Stimulated activated CD8-positive, alpha-beta memory T cell treated with anti-CD3 and anti-CD28 coated beads, Interleukin-15, amount 100 ng/mL, for 24 hours (primary cell): Measurements from ENCODE around the gene NFKB1.

Experiments used
- DNase-seq: peaks from one replicate; pipeline ENCODE4 v3.0.0-alpha.2; 2020; ENCODE audit warnings: low read depth

The NFKB1 gene

GRCh38 chr4:102500352-102500695 lies 835 bp upstream of the NFKB1 start:
- DNase-seq: no peak

DNA sequence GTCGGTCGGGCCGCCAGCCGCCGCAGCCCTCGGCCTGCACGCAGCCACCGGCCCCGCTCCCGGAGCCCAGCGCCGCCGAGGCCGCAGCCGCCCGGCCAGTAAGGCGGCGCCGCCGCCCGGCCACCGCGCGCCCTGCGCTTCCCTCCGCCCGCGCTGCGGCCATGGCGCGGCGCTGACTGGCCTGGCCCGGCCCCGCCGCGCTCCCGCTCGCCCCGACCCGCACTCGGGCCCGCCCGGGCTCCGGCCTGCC lies 213 bp downstream of the NFKB1 start:
- no peak for DNase-seq

GRCh38 chr4:102502543-102502818 lies 1.3 kb downstream of the NFKB1 start:
- DNase-seq: no peak

DNA sequence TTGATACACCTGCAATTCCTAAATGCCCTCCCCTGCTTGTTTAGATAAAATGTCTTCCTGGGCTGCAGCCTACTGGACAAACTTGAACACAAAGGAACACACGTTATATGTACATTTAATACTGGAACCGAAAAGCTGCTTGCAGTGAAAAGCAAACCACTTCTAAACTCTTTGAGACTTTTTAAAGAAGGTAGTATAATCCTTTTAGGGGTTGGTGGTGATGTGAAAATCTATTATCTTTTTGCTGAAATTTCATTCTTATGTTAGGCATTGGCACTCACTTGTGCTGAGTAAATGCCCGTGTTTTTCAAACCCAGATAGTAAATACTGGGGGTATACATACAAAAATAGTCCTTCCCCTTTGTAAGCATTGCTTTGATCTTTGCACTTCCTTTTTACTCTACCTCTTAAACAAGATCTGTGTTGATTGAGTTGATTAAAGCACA lies 2.2 kb downstream of the NFKB1 start:
- DNase-seq: no peak

DNA sequence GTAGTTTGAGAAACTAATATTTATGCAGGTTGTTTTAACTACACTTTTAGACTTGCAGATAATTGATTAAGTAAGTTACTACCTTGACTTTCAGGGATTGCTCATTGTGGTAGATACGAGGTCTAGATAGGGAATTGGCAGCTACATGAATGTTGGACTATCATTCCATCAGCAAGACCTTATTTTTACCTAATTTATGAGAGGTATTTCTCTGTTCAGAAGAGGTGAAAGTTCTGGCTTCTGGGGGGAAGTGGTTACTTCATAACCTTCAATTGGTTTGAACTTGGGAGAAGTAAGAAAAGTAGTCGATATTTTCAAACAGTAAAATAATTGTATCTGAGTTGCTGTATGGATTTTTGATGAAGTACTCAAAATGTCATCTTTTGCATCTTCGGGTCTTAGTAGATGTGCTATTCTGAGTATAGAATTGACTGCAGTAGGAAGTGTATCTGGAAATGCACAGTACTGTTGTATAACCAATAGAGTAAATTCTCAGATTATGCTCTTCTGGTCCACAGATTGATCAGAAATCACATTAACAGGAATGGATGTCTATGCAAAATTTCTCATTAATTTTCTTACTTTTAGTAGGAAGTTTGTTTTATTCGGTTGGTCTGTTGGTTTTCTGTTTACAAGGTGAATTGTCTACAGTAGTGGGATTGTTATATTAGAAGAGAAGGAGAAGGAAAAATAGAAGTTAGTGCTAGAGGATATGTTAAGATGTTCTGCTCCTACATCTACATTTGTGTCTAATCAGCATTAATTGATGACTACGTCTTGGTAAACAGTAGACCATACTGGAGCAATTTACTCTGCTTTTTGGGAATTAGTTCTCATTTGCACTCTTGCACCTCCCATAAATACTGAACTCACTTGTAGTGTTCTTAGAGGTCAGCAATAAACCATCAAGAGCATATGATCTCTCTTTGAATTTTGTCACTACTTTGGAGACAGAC lies 3.0 kb downstream of the NFKB1 start:
- no peak for DNase-seq

DNA sequence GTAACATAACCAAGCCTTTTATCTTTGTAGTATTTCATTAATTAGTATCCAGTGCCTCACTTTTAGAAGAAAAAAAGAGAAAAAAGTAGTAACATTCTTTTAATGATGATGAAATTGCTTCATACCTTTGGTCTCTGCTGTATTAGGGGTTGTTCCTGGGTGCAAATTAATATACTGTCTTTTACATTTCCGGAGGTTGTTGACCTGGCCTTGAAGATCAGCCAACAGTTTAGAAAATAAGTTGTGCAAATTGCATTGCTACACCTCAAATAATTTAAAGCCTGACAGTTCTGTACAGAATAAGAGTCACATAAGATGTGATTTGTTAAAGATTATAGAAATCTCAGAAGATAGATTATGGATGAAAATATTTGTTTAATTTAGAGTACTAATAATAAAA lies 3.8 kb downstream of the NFKB1 start:
- no peak for DNase-seq

DNA sequence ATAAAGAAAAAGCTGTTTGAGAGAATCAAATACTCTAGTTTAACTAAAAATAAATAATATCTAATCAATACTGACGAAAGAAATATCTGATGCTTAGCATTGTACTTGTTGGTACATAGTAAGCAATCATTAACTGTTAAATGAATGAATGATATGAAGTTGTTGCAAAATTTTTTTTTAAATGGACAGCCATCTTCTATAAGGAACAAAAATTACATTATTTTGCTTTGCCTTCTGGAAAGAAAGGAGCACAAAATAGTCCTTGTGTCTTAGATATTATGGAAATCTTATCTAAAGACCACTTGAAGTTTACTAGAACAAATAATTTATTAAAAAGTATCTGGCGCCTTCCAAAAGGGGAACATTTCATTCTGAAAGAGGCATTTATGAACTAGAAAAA lies 4.5 kb downstream of the NFKB1 start:
- no peak for DNase-seq

GRCh38 chr4:102506523-102506922 lies 5.4 kb downstream of the NFKB1 start:
- no peak for DNase-seq

- DNase-seq: no peak
Measured at GRCh38 chr4:102511830-102512605, 10.9 kb downstream of the NFKB1 start.

- DNase-seq: no peak
Measured at GRCh38 chr4:102514298-102514964, 13.3 kb downstream of the NFKB1 start.

DNA sequence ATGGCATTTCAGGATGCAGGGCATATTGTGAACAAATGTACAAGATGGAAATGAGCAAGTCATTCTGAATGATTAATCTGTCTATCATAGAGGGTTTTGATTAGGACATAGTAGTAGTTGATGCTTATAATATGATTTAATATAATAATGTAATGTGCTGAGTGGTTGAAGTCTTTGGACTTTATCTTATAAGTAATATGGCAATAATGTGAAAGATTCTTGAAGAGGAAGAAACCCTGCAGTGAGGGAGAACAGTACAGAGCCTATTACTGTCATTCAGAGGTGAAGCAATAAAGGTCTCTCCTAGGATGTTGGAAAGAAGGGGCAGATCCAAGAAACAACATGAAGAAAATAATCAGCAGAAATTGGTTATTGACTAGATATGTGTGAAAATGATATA lies 16.6 kb downstream of the NFKB1 start:
- no peak for DNase-seq

GRCh38 chr4:102518703-102519131 lies 17.6 kb downstream of the NFKB1 start:
- no peak for DNase-seq

- DNase-seq: no peak
Measured at GRCh38 chr4:102519925-102520324, 18.8 kb downstream of the NFKB1 start.

GRCh38 chr4:102521570-102521969 lies 20.4 kb downstream of the NFKB1 start:
- no peak for DNase-seq

DNA sequence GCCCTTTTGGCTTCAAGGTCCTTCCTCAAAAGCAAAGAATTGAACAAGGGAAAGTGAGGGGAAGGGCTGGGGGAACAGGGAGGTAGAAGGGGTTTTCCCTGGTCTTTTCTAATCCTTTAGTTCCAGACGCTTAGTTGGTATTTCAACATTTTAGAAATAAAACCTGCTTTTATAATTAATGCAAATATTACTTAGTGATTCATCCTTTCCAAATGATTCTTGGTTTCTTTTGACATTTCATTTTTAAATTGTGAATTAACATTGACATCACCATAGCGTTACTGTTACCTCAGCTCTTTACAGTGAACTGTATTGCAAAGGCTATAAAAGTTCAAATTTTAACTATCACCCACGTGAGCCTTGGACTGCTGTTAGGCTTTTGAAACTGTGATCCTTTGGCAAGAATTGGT lies 20.9 kb downstream of the NFKB1 start:
- DNase-seq: no peak

GRCh38 chr4:102524691-102525090 lies 23.5 kb downstream of the NFKB1 start:
- DNase-seq: no peak

GRCh38 chr4:102525097-102525496 lies 23.9 kb downstream of the NFKB1 start:
- no peak for DNase-seq

DNA sequence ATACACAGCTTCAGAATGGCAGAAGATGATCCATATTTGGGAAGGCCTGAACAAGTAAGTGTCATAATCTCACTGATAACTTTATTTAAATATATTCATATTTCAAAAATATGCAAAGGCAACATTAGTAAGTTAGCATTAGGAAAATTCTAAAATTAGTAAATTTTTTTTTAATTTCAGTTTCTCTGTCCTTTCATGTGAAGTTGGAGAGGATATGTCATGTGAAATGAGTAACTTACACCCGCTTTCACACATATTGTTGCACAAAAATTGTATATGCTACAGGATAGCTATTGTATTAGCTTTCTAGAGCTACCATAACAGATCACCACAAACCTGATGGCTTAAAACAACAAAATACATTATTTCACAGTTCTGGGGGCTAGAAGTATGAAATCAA lies 24.3 kb downstream of the NFKB1 start:
- DNase-seq: no peak

GRCh38 chr4:102526532-102526931 lies 25.4 kb downstream of the NFKB1 start:
- no peak for DNase-seq

GRCh38 chr4:102527695-102528283 lies 26.6 kb downstream of the NFKB1 start:
- no peak for DNase-seq

DNA sequence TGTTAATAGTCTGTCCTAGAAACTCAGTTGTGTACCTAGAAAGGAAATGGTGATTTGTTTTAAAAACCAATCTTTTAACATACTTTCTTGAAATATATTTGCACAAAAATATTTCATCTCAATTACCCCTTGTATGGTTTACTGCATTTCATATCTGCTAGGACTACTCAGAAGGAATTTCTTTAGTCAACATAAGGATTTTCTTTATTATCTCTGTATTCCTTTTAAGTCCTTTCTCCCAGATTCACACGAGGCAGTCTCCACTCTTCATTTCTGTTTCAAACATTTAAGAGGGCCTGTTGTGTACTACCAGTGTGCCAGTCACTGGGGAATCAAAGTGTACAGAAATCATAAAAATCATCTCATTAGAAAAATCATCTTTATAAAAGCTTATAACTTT lies 28.8 kb downstream of the NFKB1 start:
- no peak for DNase-seq

- DNase-seq: no peak
Measured at GRCh38 chr4:102530986-102531385, 29.8 kb downstream of the NFKB1 start.

GRCh38 chr4:102531462-102531861 lies 30.3 kb downstream of the NFKB1 start:
- no peak for DNase-seq
